ENCODE measurements around the gene SEMA3A. TPM values are rescaled to one million over a fixed set of nuclear protein-coding genes. Genes with fewer than 3 reads are reported as not detected.

SEMA3A gene
- total and polyA plus RNA-seq, 4 donors = 0.13 to 0.56 (median 0.20) TPM

DNA sequence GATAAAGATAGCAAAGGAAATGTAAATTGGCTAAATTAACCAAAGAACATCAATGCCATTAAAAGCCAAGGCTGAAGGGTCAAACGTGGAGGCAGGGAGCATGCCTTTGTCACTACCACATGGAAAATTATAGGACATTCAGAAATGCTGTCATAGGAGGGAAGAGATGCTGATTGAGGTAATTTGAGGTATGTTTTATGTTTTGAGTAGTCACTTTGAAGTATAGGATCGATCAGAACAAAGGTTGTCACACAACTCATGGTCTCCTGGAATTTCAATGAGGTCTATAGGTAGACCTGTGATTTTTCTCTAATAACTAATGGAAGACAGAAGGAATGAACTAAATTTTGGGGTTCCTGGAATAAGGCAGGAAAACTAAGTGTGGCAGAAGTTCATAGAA, 149.8 kb downstream of the SEMA3A start:
- no peaks in the 10 kb centered on the region for H3K4me1 ChIP-seq (ENCODE audit: control insufficient read depth in 4 of 4, insufficient read depth in 4 of 4, low read length in 3 of 4)
- no peak overlapping the region for H3K27ac ChIP-seq (ENCODE audit: low read depth in 1 of 2, low read length in 2 of 2)
- WGBS = 68% methylated on average over 2 of the region's 2 CpGs
- no peaks in the 10 kb centered on the region for H3K9me3 ChIP-seq (ENCODE audit: control insufficient read depth in 4 of 4, low read length in 3 of 4)
- H3K36me3 ChIP-seq (ENCODE audit: control insufficient read depth in 4 of 4, insufficient read depth in 3 of 4, low read depth in 1 of 4, low read length in 3 of 4) = no peaks in the 10 kb centered on the region
- DNase-seq (ENCODE audit: low spot score) = no peak
- no peak overlapping the region for H3K9ac ChIP-seq (ENCODE audit: low read depth in 1 of 2, low read length in 2 of 2)
- TF ChIP-seq NR2F2 (IDR thresholded peaks at IDR 0.05) = no peak
- no peak for TF ChIP-seq FOXA2 (IDR thresholded peaks at IDR 0.05)
- no peak for TF ChIP-seq TAF1 (conservative IDR thresholded peaks at IDR 0.05)
- no peak for TF ChIP-seq ZBTB33 (IDR thresholded peaks at IDR 0.05)
- TF ChIP-seq, protein P1, sequence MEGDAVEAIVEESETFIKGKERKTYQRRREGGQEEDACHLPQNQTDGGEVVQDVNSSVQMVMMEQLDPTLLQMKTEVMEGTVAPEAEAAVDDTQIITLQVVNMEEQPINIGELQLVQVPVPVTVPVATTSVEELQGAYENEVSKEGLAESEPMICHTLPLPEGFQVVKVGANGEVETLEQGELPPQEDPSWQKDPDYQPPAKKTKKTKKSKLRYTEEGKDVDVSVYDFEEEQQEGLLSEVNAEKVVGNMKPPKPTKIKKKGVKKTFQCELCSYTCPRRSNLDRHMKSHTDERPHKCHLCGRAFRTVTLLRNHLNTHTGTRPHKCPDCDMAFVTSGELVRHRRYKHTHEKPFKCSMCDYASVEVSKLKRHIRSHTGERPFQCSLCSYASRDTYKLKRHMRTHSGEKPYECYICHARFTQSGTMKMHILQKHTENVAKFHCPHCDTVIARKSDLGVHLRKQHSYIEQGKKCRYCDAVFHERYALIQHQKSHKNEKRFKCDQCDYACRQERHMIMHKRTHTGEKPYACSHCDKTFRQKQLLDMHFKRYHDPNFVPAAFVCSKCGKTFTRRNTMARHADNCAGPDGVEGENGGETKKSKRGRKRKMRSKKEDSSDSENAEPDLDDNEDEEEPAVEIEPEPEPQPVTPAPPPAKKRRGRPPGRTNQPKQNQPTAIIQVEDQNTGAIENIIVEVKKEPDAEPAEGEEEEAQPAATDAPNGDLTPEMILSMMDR (IDR thresholded peaks at IDR 0.05; ENCODE audit: low read depth, low read length, missing input control) = no peak
- H3K4me3 ChIP-seq (ENCODE audit: low read depth in 1 of 3, low read length in 3 of 3) = no peak overlapping the region
- H3K27me3 ChIP-seq (ENCODE audit: control insufficient read depth in 4 of 4, insufficient read depth in 4 of 4, low read length in 3 of 4) = no peaks in the 10 kb centered on the region

DNA sequence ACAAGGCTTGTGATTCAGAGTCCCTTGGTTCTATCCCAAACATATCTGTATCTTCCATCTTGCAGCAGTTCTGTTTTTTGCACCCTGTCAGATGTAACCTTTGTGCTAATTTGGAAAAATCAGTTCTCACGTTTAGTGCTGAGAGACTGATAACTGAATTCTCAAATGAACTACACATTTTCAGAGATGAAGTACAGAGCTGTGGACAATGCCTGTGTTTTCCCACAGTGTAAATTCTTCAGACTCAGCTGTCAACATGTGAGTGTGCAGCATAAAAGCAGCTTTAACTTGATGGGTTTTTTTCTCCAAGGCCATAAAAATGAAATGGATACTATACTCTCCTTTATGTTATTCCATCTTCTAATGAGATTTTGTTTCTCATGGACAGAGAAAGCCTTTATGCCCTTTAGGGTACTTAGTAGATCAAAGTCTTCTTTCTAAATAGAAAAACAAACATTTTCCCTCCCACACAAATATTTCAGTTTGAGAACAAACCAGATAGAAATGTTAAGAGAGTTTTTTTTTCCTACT, 150.9 kb downstream of the SEMA3A start:
- Histone ChIP-seq H3K4me3 (ENCODE audit: low read depth in 1 of 3, low read length in 3 of 3) (no peak overlapping the region), H3K9ac (ENCODE audit: low read depth in 1 of 2, low read length in 2 of 2) (no peak overlapping the region), H3K27ac (ENCODE audit: low read depth in 1 of 2, low read length in 2 of 2) (no peak overlapping the region), H3K27me3 (ENCODE audit: control insufficient read depth in 4 of 4, insufficient read depth in 4 of 4, low read length in 3 of 4) (no peaks in the 10 kb centered on the region), H3K4me1 (ENCODE audit: control insufficient read depth in 4 of 4, insufficient read depth in 4 of 4, low read length in 3 of 4) (no peaks in the 10 kb centered on the region), H3K36me3 (ENCODE audit: control insufficient read depth in 4 of 4, insufficient read depth in 3 of 4, low read depth in 1 of 4, low read length in 3 of 4) (no peaks in the 10 kb centered on the region), H3K9me3 (ENCODE audit: control insufficient read depth in 4 of 4, low read length in 3 of 4) (no peaks in the 10 kb centered on the region)
- no peak for TF ChIP-seq RXRA (IDR thresholded peaks at IDR 0.05)
- TF ChIP-seq SP1 (IDR thresholded peaks at IDR 0.05) = no peak
- no peak for TF ChIP-seq TAF1 (conservative IDR thresholded peaks at IDR 0.05)
- TF ChIP-seq, protein P2, sequence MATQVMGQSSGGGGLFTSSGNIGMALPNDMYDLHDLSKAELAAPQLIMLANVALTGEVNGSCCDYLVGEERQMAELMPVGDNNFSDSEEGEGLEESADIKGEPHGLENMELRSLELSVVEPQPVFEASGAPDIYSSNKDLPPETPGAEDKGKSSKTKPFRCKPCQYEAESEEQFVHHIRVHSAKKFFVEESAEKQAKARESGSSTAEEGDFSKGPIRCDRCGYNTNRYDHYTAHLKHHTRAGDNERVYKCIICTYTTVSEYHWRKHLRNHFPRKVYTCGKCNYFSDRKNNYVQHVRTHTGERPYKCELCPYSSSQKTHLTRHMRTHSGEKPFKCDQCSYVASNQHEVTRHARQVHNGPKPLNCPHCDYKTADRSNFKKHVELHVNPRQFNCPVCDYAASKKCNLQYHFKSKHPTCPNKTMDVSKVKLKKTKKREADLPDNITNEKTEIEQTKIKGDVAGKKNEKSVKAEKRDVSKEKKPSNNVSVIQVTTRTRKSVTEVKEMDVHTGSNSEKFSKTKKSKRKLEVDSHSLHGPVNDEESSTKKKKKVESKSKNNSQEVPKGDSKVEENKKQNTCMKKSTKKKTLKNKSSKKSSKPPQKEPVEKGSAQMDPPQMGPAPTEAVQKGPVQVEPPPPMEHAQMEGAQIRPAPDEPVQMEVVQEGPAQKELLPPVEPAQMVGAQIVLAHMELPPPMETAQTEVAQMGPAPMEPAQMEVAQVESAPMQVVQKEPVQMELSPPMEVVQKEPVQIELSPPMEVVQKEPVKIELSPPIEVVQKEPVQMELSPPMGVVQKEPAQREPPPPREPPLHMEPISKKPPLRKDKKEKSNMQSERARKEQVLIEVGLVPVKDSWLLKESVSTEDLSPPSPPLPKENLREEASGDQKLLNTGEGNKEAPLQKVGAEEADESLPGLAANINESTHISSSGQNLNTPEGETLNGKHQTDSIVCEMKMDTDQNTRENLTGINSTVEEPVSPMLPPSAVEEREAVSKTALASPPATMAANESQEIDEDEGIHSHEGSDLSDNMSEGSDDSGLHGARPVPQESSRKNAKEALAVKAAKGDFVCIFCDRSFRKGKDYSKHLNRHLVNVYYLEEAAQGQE (IDR thresholded peaks at IDR 0.05) = no peak
- no peak for TF ChIP-seq RAD21 (IDR thresholded peaks at IDR 0.05)
- TF ChIP-seq MAX (IDR thresholded peaks at IDR 0.05) = no peak
- TF ChIP-seq YY1 (IDR thresholded peaks at IDR 0.05) = no peak
- DNase-seq (ENCODE audit: low spot score) = no peak
- WGBS = 20% methylated on average over 1 of the region's 1 CpG

Measured in liver (tissue), 9 donors.